ENCODE results near the gene CFD.
A peak's percentile ranks its signal among the peaks of the same experiment; 100 is the strongest.
"Not testable (repeated sequence)": the region's sequence is repeated elsewhere in the genome, so short reads cannot be mapped to it uniquely, and the experiment has no call there.

The CFD gene

DNA sequence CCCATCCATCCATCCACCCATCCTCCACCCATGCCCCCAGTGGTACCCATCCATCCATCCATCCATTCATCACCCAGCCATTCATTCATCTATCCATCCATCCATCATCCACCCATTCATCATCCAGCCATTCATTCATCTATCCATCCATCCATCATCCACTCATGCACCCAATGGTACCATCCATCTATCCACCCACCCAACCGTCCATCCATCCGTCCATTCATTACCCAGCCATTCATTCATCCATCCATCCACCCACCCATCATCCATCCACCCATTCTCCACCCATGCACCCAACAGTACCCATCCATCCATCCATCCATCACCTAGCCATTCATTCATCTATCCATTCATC is 43.0 kb upstream of the CFD start:
- no peak for DNase-seq (ENCODE audit: low spot score)
- TF ChIP-seq, protein P1, sequence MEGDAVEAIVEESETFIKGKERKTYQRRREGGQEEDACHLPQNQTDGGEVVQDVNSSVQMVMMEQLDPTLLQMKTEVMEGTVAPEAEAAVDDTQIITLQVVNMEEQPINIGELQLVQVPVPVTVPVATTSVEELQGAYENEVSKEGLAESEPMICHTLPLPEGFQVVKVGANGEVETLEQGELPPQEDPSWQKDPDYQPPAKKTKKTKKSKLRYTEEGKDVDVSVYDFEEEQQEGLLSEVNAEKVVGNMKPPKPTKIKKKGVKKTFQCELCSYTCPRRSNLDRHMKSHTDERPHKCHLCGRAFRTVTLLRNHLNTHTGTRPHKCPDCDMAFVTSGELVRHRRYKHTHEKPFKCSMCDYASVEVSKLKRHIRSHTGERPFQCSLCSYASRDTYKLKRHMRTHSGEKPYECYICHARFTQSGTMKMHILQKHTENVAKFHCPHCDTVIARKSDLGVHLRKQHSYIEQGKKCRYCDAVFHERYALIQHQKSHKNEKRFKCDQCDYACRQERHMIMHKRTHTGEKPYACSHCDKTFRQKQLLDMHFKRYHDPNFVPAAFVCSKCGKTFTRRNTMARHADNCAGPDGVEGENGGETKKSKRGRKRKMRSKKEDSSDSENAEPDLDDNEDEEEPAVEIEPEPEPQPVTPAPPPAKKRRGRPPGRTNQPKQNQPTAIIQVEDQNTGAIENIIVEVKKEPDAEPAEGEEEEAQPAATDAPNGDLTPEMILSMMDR (IDR thresholded peaks at IDR 0.05; ENCODE audit: extremely low read depth, insufficient read depth, missing control alignments): no peak
- in situ Hi-C loops (cut with MboI; ENCODE audit: low pct_unique_long_range_greater_than_20kb, low sequenced_read_pairs, unreplicated experiment): no loop called here

GRCh38 chr19:820212-820611 is 39.3 kb upstream of the CFD start:
- in situ Hi-C loops (cut with MboI; ENCODE audit: low pct_unique_long_range_greater_than_20kb, low sequenced_read_pairs, unreplicated experiment); DNase-seq (ENCODE audit: low spot score): not testable (repeated sequence)

DNA sequence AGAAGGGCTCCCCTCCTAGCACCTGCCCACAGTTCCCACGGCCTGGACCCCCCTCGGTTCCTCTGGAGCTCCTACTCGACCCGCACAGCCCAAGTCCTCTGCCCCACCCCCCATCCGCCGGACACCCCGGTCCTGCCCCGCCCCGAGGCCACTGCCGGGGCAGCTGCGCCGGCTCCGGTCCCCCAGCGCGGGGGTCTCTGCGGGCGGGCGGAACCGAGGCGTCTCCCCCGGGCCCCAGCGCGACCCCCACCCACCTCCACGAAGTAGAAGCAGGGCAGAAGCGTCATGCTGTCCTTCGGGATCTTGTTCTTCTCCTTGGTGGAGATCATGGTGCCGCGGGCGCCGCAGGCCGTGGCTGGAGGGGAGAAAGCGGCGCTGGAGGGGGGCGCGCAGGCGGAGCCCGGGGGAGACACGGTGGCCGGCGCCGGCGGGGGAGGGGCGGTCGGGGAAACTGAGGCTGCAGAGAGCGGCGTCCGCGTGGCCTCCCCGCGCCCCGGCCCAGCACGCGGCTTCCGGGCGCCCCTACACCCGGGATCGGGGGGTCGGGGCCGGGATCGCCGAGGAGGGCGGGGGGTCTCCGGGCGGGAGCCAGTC is 38.1 kb upstream of the CFD start:
- TF ChIP-seq, protein P1 (IDR thresholded peaks at IDR 0.05; ENCODE audit: extremely low read depth, insufficient read depth, missing control alignments): no peak
- in situ Hi-C loops (cut with MboI; ENCODE audit: low pct_unique_long_range_greater_than_20kb, low sequenced_read_pairs, unreplicated experiment): no loop called here
- DNase-seq (ENCODE audit: low spot score): peak; percentile 47

GRCh38 chr19:821825-822503 is 37.5 kb upstream of the CFD start, which contains the start of gene PLPPR3:
Gene PLPPR3, minus strand, starts transcription at chr19:821955. Its CDS starts 396 bp downstream, at chr19:821559.
- in situ Hi-C loops (cut with MboI; ENCODE audit: low pct_unique_long_range_greater_than_20kb, low sequenced_read_pairs, unreplicated experiment): no loop called here
- peak; percentile 48 for DNase-seq (ENCODE audit: low spot score)
- TF ChIP-seq, protein P1 (IDR thresholded peaks at IDR 0.05; ENCODE audit: extremely low read depth, insufficient read depth, missing control alignments): no peak

- in situ Hi-C loops (cut with MboI; ENCODE audit: low pct_unique_long_range_greater_than_20kb, low sequenced_read_pairs, unreplicated experiment): no loop called here
- DNase-seq (ENCODE audit: low spot score): no peak
- TF ChIP-seq, protein P1 (IDR thresholded peaks at IDR 0.05; ENCODE audit: extremely low read depth, insufficient read depth, missing control alignments): no peak
These were observed 35.8 kb upstream of the CFD start for GRCh38 chr19:823565-824121.

DNA sequence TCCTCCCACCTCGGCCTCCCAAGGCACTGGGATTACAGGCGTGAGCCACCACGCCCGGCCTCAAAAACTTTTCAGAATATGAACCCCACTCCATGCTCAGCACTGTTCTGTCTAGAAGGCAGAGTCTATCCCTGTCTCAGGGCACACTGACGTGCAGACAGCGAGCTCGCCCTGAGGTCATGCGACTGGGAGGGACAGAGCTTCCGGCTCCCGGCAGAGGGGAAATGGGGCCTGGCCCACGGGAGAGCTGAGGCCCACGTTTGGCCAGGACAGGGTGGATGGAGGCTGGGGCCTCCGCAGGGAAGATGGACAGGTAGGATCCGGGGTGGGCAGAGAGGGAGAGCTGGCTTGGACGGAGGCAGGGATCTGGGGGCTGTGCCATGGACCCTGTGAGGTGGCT is 34.6 kb upstream of the CFD start:
- in situ Hi-C loops (cut with MboI; ENCODE audit: low pct_unique_long_range_greater_than_20kb, low sequenced_read_pairs, unreplicated experiment): no loop called here
- DNase-seq (ENCODE audit: low spot score): no peak

More for the DNA sequence above, 34.6 kb upstream of the CFD start:
- TF ChIP-seq, protein P1 (IDR thresholded peaks at IDR 0.05; ENCODE audit: extremely low read depth, insufficient read depth, missing control alignments): no peak
